Caco-2 (cell line): ENCODE measurements around the gene ANKRD9. TPM values are rescaled to one million over a fixed set of nuclear protein-coding genes. Genes with fewer than 3 reads are reported as not detected.

ENCODE experiments used
- BruUV-seq: library from RNA; stranded (reverse); fragments of 400-500 nt; replicated peaks from 2 replicates; lab custom pipeline; 2021; lab: Mats Ljungman, UMichigan
- CTCF ChIA-PET: fragments of 300-600 bp; sonication (Branson Sonifier 250); formaldehyde crosslinking; loops from one replicate; lab custom pipeline; 2022; ENCODE audit warnings: antibody characterized with exemption; lab: Charles Lee
- POLR2A ChIA-PET: fragments of 300-600 bp; sonication (Branson Sonifier 250); formaldehyde crosslinking; loops from one replicate; lab custom pipeline; 2022; ENCODE audit warnings: antibody characterized with exemption; lab: Charles Lee
- DNase-seq, 2 experiments: peaks; one replicate each; pipeline versions ENCODE4 v3.0.0 to v3.0.0-alpha.2; 2020 to 2022
- H3K27me3 ChIP-seq: replicated peaks from 2 replicates; pipeline ENCODE4 v1.6.0; 2011; ENCODE audit warnings: low read length; ENCODE audit not compliant: control insufficient read depth, insufficient read depth
- H3K36me3 ChIP-seq: 2 replicates; pipeline ENCODE4 v1.5.1; 2011; ENCODE audit warnings: low read length; ENCODE audit not compliant: control insufficient read depth, insufficient read depth
- H3K4me1 ChIP-seq: fragments of 250-450 bp; sonication (Bioruptor Pico); 2 replicates; pipeline ENCODE4 v1.5.1; 2020; ENCODE audit warnings: mild to moderate bottlenecking
- H3K4me3 ChIP-seq: 2 replicates; pipeline ENCODE4 v1.5.1; 2011; ENCODE audit warnings: low read depth, mild to moderate bottlenecking, control low read depth, low read length
- H3K9me3 ChIP-seq: fragments of 250-450 bp; sonication (Bioruptor Pico); 2 replicates; pipeline ENCODE4 v1.5.1; 2020; ENCODE audit warnings: mild to moderate bottlenecking, moderate library complexity
- H3K27ac Mint-ChIP-seq: one replicate; pipeline ENCODE4 v1.8.0; 2022; ENCODE audit warnings: mixed read lengths; ENCODE audit not compliant: unreplicated experiment
- H3K27me3 Mint-ChIP-seq: one replicate; pipeline ENCODE4 v1.8.0; 2022; ENCODE audit warnings: mixed read lengths; ENCODE audit not compliant: insufficient read depth, unreplicated experiment
- H3K36me3 Mint-ChIP-seq: one replicate; pipeline ENCODE4 v1.8.0; 2022; ENCODE audit warnings: mild to moderate bottlenecking, mixed read lengths; ENCODE audit not compliant: insufficient read depth, unreplicated experiment
- H3K4me1 Mint-ChIP-seq: one replicate; pipeline ENCODE4 v1.8.0; 2022; ENCODE audit warnings: low read depth, mixed read lengths; ENCODE audit not compliant: unreplicated experiment
- H3K4me3 Mint-ChIP-seq: one replicate; pipeline ENCODE4 v1.8.0; 2022; ENCODE audit warnings: mild to moderate bottlenecking, moderate library complexity, mixed read lengths; ENCODE audit not compliant: unreplicated experiment
- H3K9me3 Mint-ChIP-seq: one replicate; pipeline ENCODE4 v1.8.0; 2022; ENCODE audit warnings: mixed read lengths; ENCODE audit not compliant: unreplicated experiment
- intact Hi-C: fragments of 100-400 bp; cut with micrococcal nuclease; formaldehyde crosslinking; loops from one replicate; pipeline ENCODE4 v1.10.0; 2022; ENCODE audit not compliant: unreplicated experiment
- total RNA-seq: library from RNA; stranded (reverse); gene quantifications from 2 replicates; pipeline ENCODE4 v1.2.3, GENCODE V29; 2022
- TF ChIP-seq, protein P1 (sequence below), 2 experiments: fragments of 200-600 bp in 1 of 2; IDR thresholded peaks; 1 replicate in 1 of 2; 2 replicates in 1 of 2; pipeline versions ENCODE4 v1.5.1 to v1.8.0; 2011 to 2022; ENCODE audit warnings: antibody characterized with exemption in 1 of 2, control low read depth in 1 of 2, inconsistent platforms in 1 of 2, low read depth in 1 of 2, low read length in 1 of 2, mild to moderate bottlenecking in 1 of 2, moderate library complexity in 1 of 2; ENCODE audit not compliant: insufficient read depth in 1 of 2, severe bottlenecking in 1 of 2, unreplicated experiment in 1 of 2

Gene ANKRD9
- total RNA-seq, 1 experiment from 2014 or later: 15.0 TPM

GRCh38 chr14:102500158-102500662 is 9.4 kb downstream of the ANKRD9 start:
- H3K4me3 ChIP-seq: no peak overlapping the region
- Mint-ChIP-seq H3K4me1 (peaks cover 6% of the 10 kb centered on the region), H3K9me3 (no peaks in the 10 kb centered on the region), H3K27ac (no peak overlapping the region), H3K27me3 (no peaks in the 10 kb centered on the region), H3K36me3 (peaks cover 12% of the 10 kb centered on the region), H3K4me3 (no peak overlapping the region)
- TF ChIP-seq, protein P1, sequence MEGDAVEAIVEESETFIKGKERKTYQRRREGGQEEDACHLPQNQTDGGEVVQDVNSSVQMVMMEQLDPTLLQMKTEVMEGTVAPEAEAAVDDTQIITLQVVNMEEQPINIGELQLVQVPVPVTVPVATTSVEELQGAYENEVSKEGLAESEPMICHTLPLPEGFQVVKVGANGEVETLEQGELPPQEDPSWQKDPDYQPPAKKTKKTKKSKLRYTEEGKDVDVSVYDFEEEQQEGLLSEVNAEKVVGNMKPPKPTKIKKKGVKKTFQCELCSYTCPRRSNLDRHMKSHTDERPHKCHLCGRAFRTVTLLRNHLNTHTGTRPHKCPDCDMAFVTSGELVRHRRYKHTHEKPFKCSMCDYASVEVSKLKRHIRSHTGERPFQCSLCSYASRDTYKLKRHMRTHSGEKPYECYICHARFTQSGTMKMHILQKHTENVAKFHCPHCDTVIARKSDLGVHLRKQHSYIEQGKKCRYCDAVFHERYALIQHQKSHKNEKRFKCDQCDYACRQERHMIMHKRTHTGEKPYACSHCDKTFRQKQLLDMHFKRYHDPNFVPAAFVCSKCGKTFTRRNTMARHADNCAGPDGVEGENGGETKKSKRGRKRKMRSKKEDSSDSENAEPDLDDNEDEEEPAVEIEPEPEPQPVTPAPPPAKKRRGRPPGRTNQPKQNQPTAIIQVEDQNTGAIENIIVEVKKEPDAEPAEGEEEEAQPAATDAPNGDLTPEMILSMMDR (IDR thresholded peaks at IDR 0.05; ENCODE audit: insufficient read depth in 1 of 2, low read depth in 1 of 2, low read length in 1 of 2, severe bottlenecking in 1 of 2, unreplicated experiment in 1 of 2): no peak
- 0 out of 2 replicates have a peak, but pooled peaks cover 5% of the 10 kb centered on the region for H3K4me1 ChIP-seq
- BruUV-seq: no TSS peak
- no peak for DNase-seq
- ChIA-PET POLR2A (no interaction called here), CTCF (no interaction called here)
- no peaks in the 10 kb centered on the region for H3K9me3 ChIP-seq
- intact Hi-C loops: no loop called here
- no peaks in the 10 kb centered on the region for H3K27me3 ChIP-seq
- H3K36me3 ChIP-seq: no peaks in the 10 kb centered on the region

- no TSS peak for BruUV-seq
- DNase-seq: no peak
- H3K36me3 ChIP-seq: no peaks in the 10 kb centered on the region
- H3K9me3 ChIP-seq: no peaks in the 10 kb centered on the region
- ChIA-PET POLR2A (no interaction called here), CTCF (no interaction called here)
- intact Hi-C loops: no loop called here
- H3K27me3 ChIP-seq: no peaks in the 10 kb centered on the region
- TF ChIP-seq, protein P1 (IDR thresholded peaks at IDR 0.05; ENCODE audit: insufficient read depth in 1 of 2, low read depth in 1 of 2, low read length in 1 of 2, severe bottlenecking in 1 of 2, unreplicated experiment in 1 of 2): no peak
- Mint-ChIP-seq H3K4me1 (peaks cover 6% of the 10 kb centered on the region), H3K9me3 (no peaks in the 10 kb centered on the region), H3K4me3 (no peak overlapping the region), H3K36me3 (peaks cover 12% of the 10 kb centered on the region), H3K27me3 (no peaks in the 10 kb centered on the region), H3K27ac (no peak overlapping the region)
- 0 out of 2 replicates have a peak, but pooled peaks cover 5% of the 10 kb centered on the region for H3K4me1 ChIP-seq
- no peak overlapping the region for H3K4me3 ChIP-seq
Measured at GRCh38 chr14:102499401-102500157, 10.0 kb downstream of the ANKRD9 start.

GRCh38 chr14:102498678-102499265 is 10.8 kb downstream of the ANKRD9 start:
- no peaks in the 10 kb centered on the region for H3K27me3 Mint-ChIP-seq
- H3K4me3 Mint-ChIP-seq: no peak overlapping the region
- peaks cover 6% of the 10 kb centered on the region for H3K4me1 Mint-ChIP-seq
- Histone ChIP-seq H3K4me3 (no peak overlapping the region), H3K4me1 (0 out of 2 replicates have a peak, but pooled peaks cover 5% of the 10 kb centered on the region), H3K27me3 (no peaks in the 10 kb centered on the region), H3K9me3 (no peaks in the 10 kb centered on the region), H3K36me3 (no peaks in the 10 kb centered on the region)
- H3K36me3 Mint-ChIP-seq: peaks cover 12% of the 10 kb centered on the region
- H3K9me3 Mint-ChIP-seq: no peaks in the 10 kb centered on the region
- intact Hi-C loops: no loop called here
- no peak for DNase-seq
- H3K27ac Mint-ChIP-seq: no peak overlapping the region
- POLR2A ChIA-PET: no interaction called here
- CTCF ChIA-PET: interaction anchor here (0.6 to 1.4 kb wide), 3 partner anchors 20 to 60 kb away, joined by 3 to 4 read pairs (median 3); no protein-coding TSS in a partner anchor
- BruUV-seq: no TSS peak
- TF ChIP-seq, protein P1 (IDR thresholded peaks at IDR 0.05; ENCODE audit: insufficient read depth in 1 of 2, low read depth in 1 of 2, low read length in 1 of 2, severe bottlenecking in 1 of 2, unreplicated experiment in 1 of 2): no peak
